ENCODE results near the gene TMSB10.

The TMSB10 gene

GRCh38 chr2:84880645-84881521, 24.6 kb upstream of the TMSB10 start, which contains the start of gene TRABD2A:
Gene TRABD2A (minus strand): TSS chr2:84881084. CDS start chr2:84881039, 45 bp downstream.
- peak; percentile 38 for DNase-seq

- DNase-seq: peak; percentile 74
Measured at GRCh38 chr2:84881581-84882413, 23.7 kb upstream of the TMSB10 start.

- DNase-seq: no peak
Measured at GRCh38 chr2:84882414-84882738, 23.1 kb upstream of the TMSB10 start.

GRCh38 chr2:84882775-84883550, 22.5 kb upstream of the TMSB10 start:
- no peak for DNase-seq

GRCh38 chr2:84884449-84884848, 21.0 kb upstream of the TMSB10 start:
- no peak for DNase-seq

- DNase-seq: no peak
Measured at GRCh38 chr2:84885111-84885510, 20.3 kb upstream of the TMSB10 start.

GRCh38 chr2:84886791-84887190, 18.7 kb upstream of the TMSB10 start:
- no peak for DNase-seq

GRCh38 chr2:84888401-84889276, 16.8 kb upstream of the TMSB10 start:
- DNase-seq: peak; percentile 91

- DNase-seq: no peak
Measured at GRCh38 chr2:84889332-84889731, 16.1 kb upstream of the TMSB10 start.

GRCh38 chr2:84891355-84892010, 14.0 kb upstream of the TMSB10 start:
- DNase-seq: no peak

- DNase-seq: no peak
Measured at GRCh38 chr2:84894131-84894586, 11.3 kb upstream of the TMSB10 start.

GRCh38 chr2:84894758-84895520, 10.5 kb upstream of the TMSB10 start:
- no peak for DNase-seq

- no peak for DNase-seq
Measured at GRCh38 chr2:84896567-84896966, 8.9 kb upstream of the TMSB10 start.

GRCh38 chr2:84897773-84898172, 7.7 kb upstream of the TMSB10 start:
- peak; percentile 27 for DNase-seq

GRCh38 chr2:84899304-84900204, 5.9 kb upstream of the TMSB10 start:
- DNase-seq: no peak

GRCh38 chr2:84900971-84901370, 4.5 kb upstream of the TMSB10 start:
- peak; percentile 39 for DNase-seq

- DNase-seq: no peak
Measured at GRCh38 chr2:84901593-84902120, 3.8 kb upstream of the TMSB10 start.

- no peak for DNase-seq
Measured at GRCh38 chr2:84902526-84902925, 2.9 kb upstream of the TMSB10 start.

GRCh38 chr2:84904151-84904550, 1.3 kb upstream of the TMSB10 start:
- no peak for DNase-seq

All from inflammatory macrophage treated with lipopolysaccharide for 4 hours (primary cell).